HG03354 (cell line): ENCODE results near the gene PLEKHH1.
"Not testable (repeated sequence)": the region's sequence is repeated elsewhere in the genome, so short reads cannot be mapped to it uniquely, and the experiment has no call there.

Experiments
- ATAC-seq: cut with Tn5 transposase; IDR thresholded peaks from one replicate; pipeline ENCODE4 v1.9.1; 2021; ENCODE audit warnings: mild to moderate bottlenecking; ENCODE audit not compliant: unreplicated experiment, poor library complexity, severe bottlenecking

Gene PLEKHH1

GRCh38 chr14:67577909-67578749, 45.0 kb downstream of the PLEKHH1 start:
- no peak for ATAC-seq

- ATAC-seq, result no peak
These were observed 46.0 kb downstream of the PLEKHH1 start for GRCh38 chr14:67579040-67579439.

GRCh38 chr14:67579636-67580035, 46.5 kb downstream of the PLEKHH1 start:
- no peak for ATAC-seq

GRCh38 chr14:67580336-67581171, 47.5 kb downstream of the PLEKHH1 start:
- ATAC-seq, result no peak

GRCh38 chr14:67581643-67582042, 48.6 kb downstream of the PLEKHH1 start:
- no peak for ATAC-seq

GRCh38 chr14:67582061-67582460, 49.0 kb downstream of the PLEKHH1 start:
- no peak for ATAC-seq

GRCh38 chr14:67583711-67584644, 50.9 kb downstream of the PLEKHH1 start:
- peak; percentile 56 for ATAC-seq

GRCh38 chr14:67584978-67585377, 51.9 kb downstream of the PLEKHH1 start:
- ATAC-seq, result no peak

GRCh38 chr14:67586369-67586768, 53.3 kb downstream of the PLEKHH1 start:
- ATAC-seq, result no peak

- no peak for ATAC-seq
These were observed 56.2 kb downstream of the PLEKHH1 start for GRCh38 chr14:67589204-67589770.

GRCh38 chr14:67593650-67594049, 60.6 kb downstream of the PLEKHH1 start:
- not testable (repeated sequence) for ATAC-seq

GRCh38 chr14:67595392-67595791, 62.3 kb downstream of the PLEKHH1 start:
- ATAC-seq, result no peak

GRCh38 chr14:67599698-67600561, 66.8 kb downstream of the PLEKHH1 start, which contains the start of gene PIGH:
Gene PIGH, minus strand, starts transcription at chr14:67600268. Its CDS starts 65 bp downstream, at chr14:67600203.
- ATAC-seq, result peak; percentile 90

- ATAC-seq, result not testable (repeated sequence)
These were observed 67.5 kb downstream of the PLEKHH1 start for GRCh38 chr14:67600562-67600974.

- no peak for ATAC-seq
These were observed 69.0 kb downstream of the PLEKHH1 start for GRCh38 chr14:67602076-67602475.

GRCh38 chr14:67602995-67603545, 70.0 kb downstream of the PLEKHH1 start:
- peak; percentile 80 for ATAC-seq

- ATAC-seq, result no peak
These were observed 74.6 kb downstream of the PLEKHH1 start for GRCh38 chr14:67607646-67608045.

GRCh38 chr14:67609642-67610310, 76.7 kb downstream of the PLEKHH1 start:
- no peak for ATAC-seq
